Measurements from ENCODE around the gene CCL16. TPM values are rescaled to one million over a fixed set of nuclear protein-coding genes. Genes with fewer than 3 reads are reported as not detected.

CCL16 gene
- total RNA-seq, 4 donors from 2014 or later: 0.34 to 2.6 TPM; not detected in 2

- TF ChIP-seq, protein P1, sequence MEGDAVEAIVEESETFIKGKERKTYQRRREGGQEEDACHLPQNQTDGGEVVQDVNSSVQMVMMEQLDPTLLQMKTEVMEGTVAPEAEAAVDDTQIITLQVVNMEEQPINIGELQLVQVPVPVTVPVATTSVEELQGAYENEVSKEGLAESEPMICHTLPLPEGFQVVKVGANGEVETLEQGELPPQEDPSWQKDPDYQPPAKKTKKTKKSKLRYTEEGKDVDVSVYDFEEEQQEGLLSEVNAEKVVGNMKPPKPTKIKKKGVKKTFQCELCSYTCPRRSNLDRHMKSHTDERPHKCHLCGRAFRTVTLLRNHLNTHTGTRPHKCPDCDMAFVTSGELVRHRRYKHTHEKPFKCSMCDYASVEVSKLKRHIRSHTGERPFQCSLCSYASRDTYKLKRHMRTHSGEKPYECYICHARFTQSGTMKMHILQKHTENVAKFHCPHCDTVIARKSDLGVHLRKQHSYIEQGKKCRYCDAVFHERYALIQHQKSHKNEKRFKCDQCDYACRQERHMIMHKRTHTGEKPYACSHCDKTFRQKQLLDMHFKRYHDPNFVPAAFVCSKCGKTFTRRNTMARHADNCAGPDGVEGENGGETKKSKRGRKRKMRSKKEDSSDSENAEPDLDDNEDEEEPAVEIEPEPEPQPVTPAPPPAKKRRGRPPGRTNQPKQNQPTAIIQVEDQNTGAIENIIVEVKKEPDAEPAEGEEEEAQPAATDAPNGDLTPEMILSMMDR (IDR thresholded peaks at IDR 0.05; ENCODE audit: low read depth): no peak
These were observed 48.7 kb downstream of the CCL16 start for GRCh38 chr17:35932586-35932985.

GRCh38 chr17:35931794-35932425, 49.4 kb downstream of the CCL16 start:
- TF ChIP-seq, protein P1 (IDR thresholded peaks at IDR 0.05; ENCODE audit: low read depth): no peak

- TF ChIP-seq, protein P1 (IDR thresholded peaks at IDR 0.05; ENCODE audit: low read depth): no peak
These were observed 50.9 kb downstream of the CCL16 start, which contains the start of gene RDM1 for GRCh38 chr17:35930211-35931065. Gene RDM1, minus strand, starts transcription at chr17:35930773. Its CDS starts 46 bp downstream, at chr17:35930727.

DNA sequence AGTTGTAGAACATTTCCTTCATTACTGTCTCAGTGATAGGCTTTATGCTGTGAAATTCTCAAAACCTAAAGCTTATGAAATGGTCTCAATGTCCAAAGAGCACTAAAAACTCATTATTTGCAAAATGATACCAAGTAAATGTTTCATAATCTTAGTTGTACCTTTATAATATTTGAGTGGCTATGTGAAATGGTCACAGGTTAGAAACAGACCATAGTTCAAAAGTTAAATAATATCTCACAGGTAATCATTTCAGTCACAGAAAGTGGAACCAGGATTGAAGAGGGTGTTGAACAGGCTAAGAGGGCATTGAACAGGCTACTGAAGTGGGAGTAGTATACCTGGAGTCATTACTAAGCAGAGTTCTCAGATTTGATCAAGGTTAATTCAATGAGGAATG, 53.6 kb downstream of the CCL16 start:
- TF ChIP-seq, protein P1 (IDR thresholded peaks at IDR 0.05; ENCODE audit: low read depth): no peak

Other genes starting within 250 kb of the CCL16 start
- gene RASL10B, start 249.9 kb downstream of the CCL16 start, total RNA-seq: 10 to 100 TPM; 28.2 to 54.8 (median 40.3) TPM
- under 1 TPM in 2 of 4 donors, not detected in 2; 0.22 to 0.51 TPM for gene GAS2L2, start 228.3 kb downstream of the CCL16 start, total RNA-seq
- gene C17orf50, start 220.6 kb downstream of the CCL16 start, total RNA-seq: not detected
- gene MMP28, start 185.9 kb downstream of the CCL16 start, total RNA-seq: 10 to 100 TPM; 21.6 to 46.1 (median 42.7) TPM
- 100 to 1,000 TPM in 1 of 4 donors, 10 to 100 TPM in 3; 69.1 to 106 (median 78.7) TPM for gene TAF15, start 172.0 kb downstream of the CCL16 start, total RNA-seq
- not detected for gene HEATR9, start 112.6 kb downstream of the CCL16 start, total RNA-seq
- 10 to 100 TPM in 1 of 4 donors, 1 to 10 TPM in 1, under 1 TPM in 1, not detected in 1; 0.82 to 11.2 (median 6.8) TPM for gene CCL5, start 101.1 kb downstream of the CCL16 start, total RNA-seq
- not detected for gene RDM1, start 50.7 kb downstream of the CCL16 start, total RNA-seq
- not detected for gene LYZL6, start 37.8 kb downstream of the CCL16 start, total RNA-seq
- gene CCL14, start 5.2 kb upstream of the CCL16 start, total RNA-seq: 10 to 100 TPM; 33.5 to 48.7 (median 46.5) TPM
- gene CCL15, start 20.1 kb upstream of the CCL16 start, total RNA-seq: not detected
- 10 to 100 TPM in 2 of 4 donors, 1 to 10 TPM in 2; 3.4 to 13.7 (median 9.1) TPM for gene CCL23, start 36.5 kb upstream of the CCL16 start, total RNA-seq
- gene CCL18, start 82.8 kb upstream of the CCL16 start, total RNA-seq: 10 to 100 TPM in 1 of 4 donors, 1 to 10 TPM in 1, under 1 TPM in 1, not detected in 1; 0.66 to 19.2 (median 2.2) TPM
- 10 to 100 TPM in 1 of 4 donors, 1 to 10 TPM in 2, under 1 TPM in 1; 0.98 to 14.1 (median 1.7) TPM for gene CCL3, start 108.6 kb upstream of the CCL16 start, total RNA-seq
- gene CCL4, start 122.3 kb upstream of the CCL16 start, total RNA-seq: 1 to 10 TPM in 3 of 4 donors, not detected in 1; 2.2 to 4.2 (median 3.1) TPM
- 1 to 10 TPM in 1 of 4 donors, not detected in 3; 2.9 TPM for gene TBC1D3B, start 195.1 kb upstream of the CCL16 start, total RNA-seq
- 1 to 10 TPM in 1 of 4 donors, not detected in 3; 3.9 TPM for gene CCL3L1, start 215.3 kb upstream of the CCL16 start, total RNA-seq
- not detected for gene CCL4L2, start 229.6 kb upstream of the CCL16 start, total RNA-seq